ENCODE data around the gene MMP24.

MMP24 gene

DNA sequence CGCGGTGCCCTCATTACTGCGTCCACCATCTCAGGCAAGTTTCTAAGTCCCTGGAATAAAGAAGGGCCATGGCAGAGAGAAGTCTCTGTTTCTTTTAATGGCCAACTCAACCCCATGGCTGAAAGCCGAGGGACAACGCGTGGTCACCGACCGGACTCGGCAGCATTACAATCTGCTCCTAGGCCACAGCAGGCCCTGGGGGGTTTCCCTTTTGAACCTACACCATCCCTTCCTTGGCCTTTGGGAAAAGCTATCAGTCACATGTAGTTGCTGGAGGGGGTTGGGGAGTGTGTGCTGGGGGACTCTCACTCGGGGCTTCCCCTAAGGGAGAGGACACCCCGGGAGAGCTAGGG is 76.9 kb downstream of the MMP24 start:
- Histone ChIP-seq H2BK12ac (ENCODE audit: low read length) (no peak overlapping the region), H2BK5ac (ENCODE audit: low read depth, low read length, poor library complexity) (no peak overlapping the region), H3K9me3 (ENCODE audit: insufficient read depth, low read depth, low read length) (peaks cover 4% of the 10 kb centered on the region), H2AK5ac (ENCODE audit: low read length) (no peak overlapping the region), H3K4ac (ENCODE audit: low read depth, low read length) (no peak overlapping the region), H2AFZ (ENCODE audit: insufficient read depth, low read length, poor library complexity) (no peak overlapping the region), H3K14ac (ENCODE audit: low read length) (no peak overlapping the region), H3K27ac (ENCODE audit: low read depth, low read length) (no peak overlapping the region), H3K79me2 (ENCODE audit: control insufficient read depth, insufficient read depth, low read length, poor library complexity) (no peaks in the 10 kb centered on the region), H3K79me1 (ENCODE audit: low read length) (peaks cover 12% of the 10 kb centered on the region), H3K4me1 (ENCODE audit: control insufficient read depth in 1 of 2, insufficient read depth in 2 of 2, low read length in 2 of 2) (peaks cover 27 to 29% of the 10 kb centered on the region in 2 experiments), H3K9ac (ENCODE audit: low read length) (peak overlapping the region; percentile 11), H3K18ac (ENCODE audit: low read length) (no peak overlapping the region), H3K4me2 (ENCODE audit: low read length) (no peak overlapping the region), H2BK120ac (ENCODE audit: insufficient read depth, low read length, poor library complexity) (no peak overlapping the region), H3K36me3 (ENCODE audit: control insufficient read depth in 1 of 2, insufficient read depth in 2 of 2, low read length in 2 of 2) (no peaks in the 10 kb centered on the region), H3K4me3 (ENCODE audit: low read depth, low read length) (no peak overlapping the region), H3K27me3 (ENCODE audit: insufficient read depth, low read length) (no peaks in the 10 kb centered on the region), H4K91ac (ENCODE audit: low read depth, low read length) (no peak overlapping the region), H4K12ac (ENCODE audit: low read depth, low read length) (no peak overlapping the region), H4K8ac (ENCODE audit: low read depth, low read length) (peak overlapping the region; percentile 5), H3K23ac (ENCODE audit: low read length) (no peak overlapping the region)
- no peak for DNase-seq
- WGBS (ENCODE audit: extremely low coverage, insufficient coverage, insufficient read length), result no CpG with 5 or more reads among the region's 11 CpGs

DNA sequence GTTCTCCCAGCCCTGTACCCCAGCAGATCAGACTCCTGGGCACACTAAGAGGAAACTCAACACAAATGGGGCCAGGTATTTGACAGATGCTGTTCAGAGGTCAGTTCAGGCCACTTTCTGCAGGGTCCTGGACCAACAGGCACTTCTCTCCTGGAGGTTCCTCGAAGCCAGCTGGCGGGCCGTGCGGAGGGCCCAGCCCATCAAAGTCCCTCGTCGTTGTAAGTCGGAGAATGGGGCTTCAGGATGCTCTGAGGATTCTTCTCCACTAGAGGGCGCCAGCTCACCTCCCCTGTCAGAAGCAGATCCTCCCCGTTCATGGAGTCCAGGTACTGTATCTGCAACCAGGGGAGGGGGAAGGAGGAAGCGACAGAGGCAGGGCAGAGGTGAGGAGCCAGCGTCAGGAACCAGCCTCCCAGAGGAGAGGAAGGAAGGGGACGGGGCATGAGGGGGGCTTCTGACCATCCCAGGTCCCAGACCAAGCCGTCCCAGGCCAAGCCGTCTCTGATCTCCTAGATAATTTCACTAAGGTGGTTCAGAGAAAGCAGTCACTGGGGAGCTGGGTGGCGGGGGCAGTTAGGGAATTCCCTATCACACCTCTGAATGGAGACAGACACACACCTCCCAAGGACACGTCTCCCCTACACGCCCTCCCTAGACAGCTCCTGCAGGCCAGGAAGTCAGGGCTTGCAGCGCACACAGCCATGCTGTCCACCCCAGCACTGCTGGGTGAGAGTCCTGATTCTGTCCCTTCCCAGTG is 77.4 kb downstream of the MMP24 start:
- Histone ChIP-seq H3K9me3 (ENCODE audit: insufficient read depth, low read depth, low read length) (peaks cover 2% of the 10 kb centered on the region), H3K14ac (ENCODE audit: low read length) (no peak overlapping the region), H4K12ac (ENCODE audit: low read depth, low read length) (peak overlapping the region; percentile 7), H3K23ac (ENCODE audit: low read length) (no peak overlapping the region), H2BK5ac (ENCODE audit: low read depth, low read length, poor library complexity) (no peak overlapping the region), H3K4me2 (ENCODE audit: low read length) (peak overlapping the region; percentile 49), H4K91ac (ENCODE audit: low read depth, low read length) (peak overlapping the region; percentile 29), H3K4ac (ENCODE audit: low read depth, low read length) (no peak overlapping the region), H2BK120ac (ENCODE audit: insufficient read depth, low read length, poor library complexity) (no peak overlapping the region), H4K8ac (ENCODE audit: low read depth, low read length) (peak overlapping the region; percentile 45), H3K9ac (ENCODE audit: low read length) (peak overlapping the region; percentile 23), H3K27ac (ENCODE audit: low read depth, low read length) (peak overlapping the region; percentile 40), H3K36me3 (ENCODE audit: control insufficient read depth in 1 of 2, insufficient read depth in 2 of 2, low read length in 2 of 2) (no peaks in the 10 kb centered on the region), H3K79me2 (ENCODE audit: control insufficient read depth, insufficient read depth, low read length, poor library complexity) (no peaks in the 10 kb centered on the region), H2BK12ac (ENCODE audit: low read length) (no peak overlapping the region), H3K79me1 (ENCODE audit: low read length) (peaks cover 12% of the 10 kb centered on the region), H2AK5ac (ENCODE audit: low read length) (no peak overlapping the region), H2AFZ (ENCODE audit: insufficient read depth, low read length, poor library complexity) (no peak overlapping the region), H3K27me3 (ENCODE audit: insufficient read depth, low read length) (no peaks in the 10 kb centered on the region), H3K4me3 (ENCODE audit: low read depth, low read length) (no peak overlapping the region), H3K18ac (ENCODE audit: low read length) (no peak overlapping the region), H3K4me1 (ENCODE audit: control insufficient read depth in 1 of 2, insufficient read depth in 2 of 2, low read length in 2 of 2) (peaks cover 27 to 29% of the 10 kb centered on the region in 2 experiments)
- WGBS (ENCODE audit: extremely low coverage, insufficient coverage, insufficient read length), result no CpG with 5 or more reads among the region's 18 CpGs
- peak; percentile 85 to 96 for DNase-seq

DNA sequence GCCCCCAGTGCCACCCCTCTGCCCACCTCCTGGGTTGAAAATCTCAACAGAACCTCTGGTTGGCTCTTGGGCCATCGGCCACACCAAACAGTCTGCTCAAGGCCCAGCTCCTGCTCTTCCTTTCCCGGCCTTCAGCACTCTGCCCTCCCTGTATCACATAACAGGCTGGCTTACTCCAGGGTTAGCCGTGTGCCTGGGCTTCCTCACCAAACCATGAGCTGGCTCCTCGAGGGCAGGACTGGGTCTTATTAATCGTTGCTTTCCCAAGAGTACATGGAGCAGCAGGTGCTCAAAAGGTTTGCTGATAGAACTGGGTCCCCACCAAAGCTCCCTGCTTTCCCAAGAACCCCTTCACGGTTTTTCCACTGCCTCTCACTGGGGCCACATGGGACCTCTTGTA is 78.5 kb downstream of the MMP24 start:
- no peak for DNase-seq
- H3K27ac ChIP-seq (ENCODE audit: low read depth, low read length), result peak overlapping the region; percentile 22
- H4K91ac ChIP-seq (ENCODE audit: low read depth, low read length), result peak overlapping the region; percentile 52
- peak overlapping the region; percentile 5 for H2BK5ac ChIP-seq (ENCODE audit: low read depth, low read length, poor library complexity)
- peak overlapping the region; percentile 31 for H3K18ac ChIP-seq (ENCODE audit: low read length)
- H2BK120ac ChIP-seq (ENCODE audit: insufficient read depth, low read length, poor library complexity), result peak overlapping the region; percentile 36
- no peaks in the 10 kb centered on the region for H3K36me3 ChIP-seq (ENCODE audit: control insufficient read depth in 1 of 2, insufficient read depth in 2 of 2, low read length in 2 of 2)
- no peak overlapping the region for H4K8ac ChIP-seq (ENCODE audit: low read depth, low read length)
- H3K4ac ChIP-seq (ENCODE audit: low read depth, low read length), result no peak overlapping the region
- H4K12ac ChIP-seq (ENCODE audit: low read depth, low read length), result no peak overlapping the region
- H3K4me2 ChIP-seq (ENCODE audit: low read length), result no peak overlapping the region
- no CpG with 5 or more reads among the region's 6 CpGs for WGBS (ENCODE audit: extremely low coverage, insufficient coverage, insufficient read length)
- H3K9ac ChIP-seq (ENCODE audit: low read length), result no peak overlapping the region
- H3K14ac ChIP-seq (ENCODE audit: low read length), result peak overlapping the region; percentile 36
- peaks cover 2% of the 10 kb centered on the region for H3K9me3 ChIP-seq (ENCODE audit: insufficient read depth, low read depth, low read length)
- H2AK5ac ChIP-seq (ENCODE audit: low read length), result peak overlapping the region; percentile 21
- H2BK12ac ChIP-seq (ENCODE audit: low read length), result peak overlapping the region; percentile 19
- H2AFZ ChIP-seq (ENCODE audit: insufficient read depth, low read length, poor library complexity), result no peak overlapping the region
- H3K27me3 ChIP-seq (ENCODE audit: insufficient read depth, low read length), result no peaks in the 10 kb centered on the region
- H3K79me2 ChIP-seq (ENCODE audit: control insufficient read depth, insufficient read depth, low read length, poor library complexity), result no peaks in the 10 kb centered on the region
- no peak overlapping the region for H3K4me3 ChIP-seq (ENCODE audit: low read depth, low read length)
- no peak overlapping the region for H3K23ac ChIP-seq (ENCODE audit: low read length)
- peaks cover 27% of the 10 kb centered on the region in 2 experiments for H3K4me1 ChIP-seq (ENCODE audit: control insufficient read depth in 1 of 2, insufficient read depth in 2 of 2, low read length in 2 of 2)
- H3K79me1 ChIP-seq (ENCODE audit: low read length), result peaks cover 12% of the 10 kb centered on the region

DNA sequence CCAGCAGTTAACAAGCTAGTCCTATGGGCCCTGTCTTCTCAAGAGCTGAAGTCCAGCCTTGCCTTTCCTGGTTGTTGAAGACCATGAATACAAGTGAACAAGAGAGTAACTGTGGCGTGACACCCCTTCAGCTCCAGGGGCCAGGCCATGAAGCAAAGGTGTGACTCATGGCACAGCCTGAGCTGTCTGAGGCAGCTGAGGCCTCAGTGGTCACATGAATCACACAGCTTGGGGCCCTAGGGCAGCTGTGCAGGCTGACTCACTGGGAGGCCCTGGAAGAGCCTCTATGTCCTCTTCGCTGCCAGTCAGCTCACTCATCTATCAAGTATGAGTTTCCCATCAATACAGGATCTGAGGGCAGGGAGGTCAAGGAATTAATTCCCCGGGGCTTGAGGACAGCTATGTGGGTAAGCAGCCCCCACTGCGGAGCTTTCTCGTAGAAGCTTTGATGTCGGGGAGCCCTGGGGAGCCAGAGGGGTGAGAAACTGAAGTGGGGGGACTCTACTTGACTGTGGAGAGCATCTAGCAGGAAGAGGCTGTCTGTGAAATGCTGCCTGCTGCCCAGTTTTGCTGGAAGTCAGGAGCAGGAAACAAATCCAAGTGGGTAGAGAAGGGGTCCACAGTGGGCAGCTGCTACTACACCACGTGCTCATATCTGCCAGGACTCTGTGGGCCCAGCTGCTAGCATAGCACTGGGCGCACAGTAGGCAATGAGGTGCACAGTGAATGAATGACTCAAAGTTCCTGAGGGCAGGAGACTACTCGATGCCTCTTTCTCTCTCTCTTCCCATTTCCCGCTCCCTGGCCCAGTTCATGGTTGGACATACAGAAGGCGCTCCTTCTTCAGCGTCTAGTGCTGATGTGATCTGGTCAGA is 79.4 kb downstream of the MMP24 start:
- DNase-seq, result peak; percentile 96 to 98
- peak overlapping the region; percentile 20 for H3K4me2 ChIP-seq (ENCODE audit: low read length)
- peak overlapping the region; percentile 52 for H4K91ac ChIP-seq (ENCODE audit: low read depth, low read length)
- no peak overlapping the region for H3K23ac ChIP-seq (ENCODE audit: low read length)
- peak overlapping the region; percentile 49 for H3K27ac ChIP-seq (ENCODE audit: low read depth, low read length)
- H3K79me1 ChIP-seq (ENCODE audit: low read length), result peaks cover 12% of the 10 kb centered on the region
- peak overlapping the region; percentile 5 for H3K18ac ChIP-seq (ENCODE audit: low read length)
- no CpG with 5 or more reads among the region's 12 CpGs for WGBS (ENCODE audit: extremely low coverage, insufficient coverage, insufficient read length)
- H3K9ac ChIP-seq (ENCODE audit: low read length), result no peak overlapping the region
- H2BK12ac ChIP-seq (ENCODE audit: low read length), result peak overlapping the region; percentile 7
- H2AK5ac ChIP-seq (ENCODE audit: low read length), result peak overlapping the region; percentile 2
- peak overlapping the region; percentile 16 for H3K14ac ChIP-seq (ENCODE audit: low read length)
- peak overlapping the region; percentile 8 for H2BK120ac ChIP-seq (ENCODE audit: insufficient read depth, low read length, poor library complexity)
- no peak overlapping the region for H4K12ac ChIP-seq (ENCODE audit: low read depth, low read length)
- H3K36me3 ChIP-seq (ENCODE audit: control insufficient read depth in 1 of 2, insufficient read depth in 2 of 2, low read length in 2 of 2), result no peaks in the 10 kb centered on the region
- H3K4ac ChIP-seq (ENCODE audit: low read depth, low read length), result no peak overlapping the region
- H3K4me3 ChIP-seq (ENCODE audit: low read depth, low read length), result no peak overlapping the region
- peaks cover 2% of the 10 kb centered on the region for H3K9me3 ChIP-seq (ENCODE audit: insufficient read depth, low read depth, low read length)
- H3K4me1 ChIP-seq (ENCODE audit: control insufficient read depth in 1 of 2, insufficient read depth in 2 of 2, low read length in 2 of 2), result peaks cover 27% of the 10 kb centered on the region in 2 experiments
- peak overlapping the region; percentile 28 for H2BK5ac ChIP-seq (ENCODE audit: low read depth, low read length, poor library complexity)
- H3K79me2 ChIP-seq (ENCODE audit: control insufficient read depth, insufficient read depth, low read length, poor library complexity), result no peaks in the 10 kb centered on the region
- H4K8ac ChIP-seq (ENCODE audit: low read depth, low read length), result peak overlapping the region; percentile 12
- no peak overlapping the region for H2AFZ ChIP-seq (ENCODE audit: insufficient read depth, low read length, poor library complexity)
- H3K27me3 ChIP-seq (ENCODE audit: insufficient read depth, low read length), result no peaks in the 10 kb centered on the region
